RWPE2 (cell line): ENCODE measurements around the gene CCDC85A.

Experiments used
- ATAC-seq: fragments of 200-7000 bp; cut with Tn5 transposase; 3 replicates; pipeline ENCODE4 v1.9.1; 2021; ENCODE audit warnings: low read depth
- DNase-seq: peaks from one replicate; pipeline ENCODE4 v3.0.0-alpha.2; 2020; ENCODE audit warnings: low spot score
- H3K27ac ChIP-seq: fragments of 450-650 bp; 2 replicates; pipeline ENCODE4 v1.5.1; 2017; ENCODE audit warnings: mild to moderate bottlenecking; ENCODE audit not compliant: poor library complexity, severe bottlenecking
- H3K27me3 ChIP-seq: fragments of 250-450 bp; sonication (Bioruptor Pico); 2 replicates; pipeline ENCODE4 v1.5.1; 2021; ENCODE audit warnings: mild to moderate bottlenecking, moderate library complexity; ENCODE audit not compliant: insufficient read depth, poor library complexity, severe bottlenecking
- H3K36me3 ChIP-seq: fragments of 250-450 bp; sonication (Bioruptor Pico); 2 replicates; pipeline ENCODE4 v1.5.1; 2020; ENCODE audit warnings: low read depth, mild to moderate bottlenecking, moderate library complexity
- H3K4me1 ChIP-seq: fragments of 250-450 bp; sonication (Bioruptor Pico); 2 replicates; pipeline ENCODE4 v1.5.1; 2021; ENCODE audit warnings: mild to moderate bottlenecking, moderate library complexity; ENCODE audit not compliant: insufficient read depth, poor library complexity, severe bottlenecking
- H3K4me3 ChIP-seq: fragments of 250-450 bp; sonication (Bioruptor Pico); 2 replicates; pipeline ENCODE4 v1.5.1; 2021; ENCODE audit warnings: mild to moderate bottlenecking, moderate library complexity; ENCODE audit not compliant: severe bottlenecking
- H3K9me3 ChIP-seq: fragments of 250-450 bp; sonication (Bioruptor Pico); 2 replicates; pipeline ENCODE4 v1.5.1; 2021; ENCODE audit warnings: mild to moderate bottlenecking, moderate library complexity; ENCODE audit not compliant: severe bottlenecking
- CTCF ChIP-seq: fragments of 450-650 bp; IDR thresholded peaks from one replicate; pipeline ENCODE4 v1.5.1; 2017; ENCODE audit warnings: mild to moderate bottlenecking, moderate library complexity; ENCODE audit not compliant: poor library complexity, severe bottlenecking

Gene CCDC85A

GRCh38 chr2:56202381-56203121 lies 18.8 kb downstream of the CCDC85A start:
- no peaks in the 10 kb centered on the region for H3K9me3 ChIP-seq
- no peak overlapping the region for H3K27ac ChIP-seq
- no peak overlapping the region for H3K4me3 ChIP-seq
- no peaks in the 10 kb centered on the region for H3K36me3 ChIP-seq
- no peak for DNase-seq
- H3K4me1 ChIP-seq = no peaks in the 10 kb centered on the region
- no peak for ATAC-seq
- no peaks in the 10 kb centered on the region for H3K27me3 ChIP-seq
- no peak for TF ChIP-seq CTCF

DNA sequence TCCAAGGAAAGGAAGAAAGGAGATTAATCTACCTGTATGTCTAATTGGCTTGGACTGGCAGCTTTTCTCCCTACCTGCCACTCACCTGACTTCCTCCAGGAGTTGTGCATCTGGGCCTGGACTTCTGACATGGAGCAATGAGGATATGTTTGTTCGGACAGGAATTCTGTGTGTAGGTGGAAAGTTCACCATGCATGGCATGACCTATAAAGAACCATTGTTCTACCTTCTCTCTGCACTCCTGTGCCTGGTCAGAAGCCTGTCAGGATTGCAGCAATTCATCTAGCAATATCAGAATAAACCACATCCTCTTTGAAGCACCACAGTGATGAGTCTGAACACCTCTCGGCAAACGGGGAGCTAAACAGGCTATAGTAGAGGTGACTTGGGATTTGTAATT lies 20.8 kb downstream of the CCDC85A start:
- Histone ChIP-seq H3K4me3 (no peak overlapping the region), H3K27me3 (no peaks in the 10 kb centered on the region), H3K27ac (no peak overlapping the region), H3K4me1 (no peaks in the 10 kb centered on the region), H3K9me3 (no peaks in the 10 kb centered on the region), H3K36me3 (no peaks in the 10 kb centered on the region)
- no peak for TF ChIP-seq CTCF
- DNase-seq = no peak
- peak; percentile 55; the same call in 1 of the 3 replicates for ATAC-seq

- ATAC-seq (no peak), DNase-seq (no peak)
- no peak for TF ChIP-seq CTCF
Measured at GRCh38 chr2:56206250-56206649, 22.5 kb downstream of the CCDC85A start.

DNA sequence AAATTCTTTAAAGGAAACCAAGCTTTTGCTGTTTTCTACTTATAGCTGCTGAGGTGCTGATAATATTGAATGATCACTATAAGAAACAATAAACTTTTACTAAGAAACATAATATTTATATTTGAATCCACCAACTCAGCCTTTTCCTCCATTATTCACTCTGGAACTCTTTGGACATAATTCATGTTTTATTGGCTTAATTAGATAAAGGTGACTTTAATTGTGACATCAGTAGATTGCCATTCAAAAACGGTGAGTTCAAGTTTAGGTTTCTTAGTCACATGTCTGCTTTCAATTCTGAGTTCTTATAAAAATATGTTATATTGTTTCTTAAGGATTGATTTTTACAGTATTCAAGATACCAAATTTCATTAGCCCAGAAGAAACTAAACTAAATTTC lies 24.0 kb downstream of the CCDC85A start:
- Histone ChIP-seq H3K27me3 (no peaks in the 10 kb centered on the region), H3K4me1 (no peaks in the 10 kb centered on the region), H3K36me3 (no peaks in the 10 kb centered on the region), H3K27ac (no peak overlapping the region), H3K9me3 (no peaks in the 10 kb centered on the region), H3K4me3 (no peak overlapping the region)
- TF ChIP-seq CTCF = no peak
- ATAC-seq = no peak
- DNase-seq = no peak

More at GRCh38 chr2:56206250-56206649, 22.5 kb downstream of the CCDC85A start:
- no peaks in the 10 kb centered on the region for H3K9me3 ChIP-seq
- H3K27me3 ChIP-seq = no peaks in the 10 kb centered on the region
- no peaks in the 10 kb centered on the region for H3K4me1 ChIP-seq
- H3K4me3 ChIP-seq = no peak overlapping the region
- H3K27ac ChIP-seq = no peak overlapping the region
- no peaks in the 10 kb centered on the region for H3K36me3 ChIP-seq

DNA sequence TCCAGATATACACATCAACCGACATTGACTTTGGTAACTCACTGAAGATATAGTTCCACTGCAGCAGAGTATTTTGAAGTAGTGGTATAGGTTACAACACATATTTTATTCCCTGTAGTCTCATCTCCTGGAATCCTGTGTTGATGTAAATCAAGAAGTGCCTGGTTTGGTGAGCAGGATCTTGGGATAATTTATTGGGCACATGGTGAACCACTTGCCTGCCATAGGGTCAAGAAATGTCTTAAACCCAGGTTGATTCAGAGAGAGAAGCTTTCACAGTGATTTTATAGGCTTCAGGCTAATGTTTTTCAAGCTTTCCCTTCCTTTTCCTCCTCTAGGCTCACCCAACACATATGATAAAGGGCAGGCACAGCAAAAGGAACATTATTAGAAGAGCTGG lies 24.6 kb downstream of the CCDC85A start:
- TF ChIP-seq CTCF = no peak
- Histone ChIP-seq H3K27me3 (no peaks in the 10 kb centered on the region), H3K4me1 (no peaks in the 10 kb centered on the region), H3K4me3 (no peak overlapping the region), H3K9me3 (no peaks in the 10 kb centered on the region), H3K36me3 (no peaks in the 10 kb centered on the region), H3K27ac (no peak overlapping the region)
- ATAC-seq (no peak), DNase-seq (no peak)
